GM12865 (cell line): ENCODE measurements around the gene ATN1.
A peak's percentile ranks its signal among the peaks of the same experiment; 100 is the strongest.
"Not testable (repeated sequence)": the region's sequence is repeated elsewhere in the genome, so short reads cannot be mapped to it uniquely, and the experiment has no call there.

Experiments
- DNase-seq: peaks from one replicate; pipeline ENCODE4 v3.0.0; 2010; ENCODE audit warnings: low read depth
- H3K4me3 ChIP-seq: 2 replicates; pipeline ENCODE4 v1.5.1; 2011; ENCODE audit warnings: mild to moderate bottlenecking, low read depth, low read length, control low read depth
- TF ChIP-seq, protein P1 (sequence below): IDR thresholded peaks from 2 replicates; pipeline ENCODE4 v1.5.1; 2011; ENCODE audit warnings: low read length, control low read depth, low read depth, inconsistent platforms; ENCODE audit not compliant: insufficient read depth; ENCODE audit errors: missing control alignments

ATN1 gene, protein sequence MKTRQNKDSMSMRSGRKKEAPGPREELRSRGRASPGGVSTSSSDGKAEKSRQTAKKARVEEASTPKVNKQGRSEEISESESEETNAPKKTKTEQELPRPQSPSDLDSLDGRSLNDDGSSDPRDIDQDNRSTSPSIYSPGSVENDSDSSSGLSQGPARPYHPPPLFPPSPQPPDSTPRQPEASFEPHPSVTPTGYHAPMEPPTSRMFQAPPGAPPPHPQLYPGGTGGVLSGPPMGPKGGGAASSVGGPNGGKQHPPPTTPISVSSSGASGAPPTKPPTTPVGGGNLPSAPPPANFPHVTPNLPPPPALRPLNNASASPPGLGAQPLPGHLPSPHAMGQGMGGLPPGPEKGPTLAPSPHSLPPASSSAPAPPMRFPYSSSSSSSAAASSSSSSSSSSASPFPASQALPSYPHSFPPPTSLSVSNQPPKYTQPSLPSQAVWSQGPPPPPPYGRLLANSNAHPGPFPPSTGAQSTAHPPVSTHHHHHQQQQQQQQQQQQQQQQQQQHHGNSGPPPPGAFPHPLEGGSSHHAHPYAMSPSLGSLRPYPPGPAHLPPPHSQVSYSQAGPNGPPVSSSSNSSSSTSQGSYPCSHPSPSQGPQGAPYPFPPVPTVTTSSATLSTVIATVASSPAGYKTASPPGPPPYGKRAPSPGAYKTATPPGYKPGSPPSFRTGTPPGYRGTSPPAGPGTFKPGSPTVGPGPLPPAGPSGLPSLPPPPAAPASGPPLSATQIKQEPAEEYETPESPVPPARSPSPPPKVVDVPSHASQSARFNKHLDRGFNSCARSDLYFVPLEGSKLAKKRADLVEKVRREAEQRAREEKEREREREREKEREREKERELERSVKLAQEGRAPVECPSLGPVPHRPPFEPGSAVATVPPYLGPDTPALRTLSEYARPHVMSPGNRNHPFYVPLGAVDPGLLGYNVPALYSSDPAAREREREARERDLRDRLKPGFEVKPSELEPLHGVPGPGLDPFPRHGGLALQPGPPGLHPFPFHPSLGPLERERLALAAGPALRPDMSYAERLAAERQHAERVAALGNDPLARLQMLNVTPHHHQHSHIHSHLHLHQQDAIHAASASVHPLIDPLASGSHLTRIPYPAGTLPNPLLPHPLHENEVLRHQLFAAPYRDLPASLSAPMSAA (N-terminal part only)

DNA sequence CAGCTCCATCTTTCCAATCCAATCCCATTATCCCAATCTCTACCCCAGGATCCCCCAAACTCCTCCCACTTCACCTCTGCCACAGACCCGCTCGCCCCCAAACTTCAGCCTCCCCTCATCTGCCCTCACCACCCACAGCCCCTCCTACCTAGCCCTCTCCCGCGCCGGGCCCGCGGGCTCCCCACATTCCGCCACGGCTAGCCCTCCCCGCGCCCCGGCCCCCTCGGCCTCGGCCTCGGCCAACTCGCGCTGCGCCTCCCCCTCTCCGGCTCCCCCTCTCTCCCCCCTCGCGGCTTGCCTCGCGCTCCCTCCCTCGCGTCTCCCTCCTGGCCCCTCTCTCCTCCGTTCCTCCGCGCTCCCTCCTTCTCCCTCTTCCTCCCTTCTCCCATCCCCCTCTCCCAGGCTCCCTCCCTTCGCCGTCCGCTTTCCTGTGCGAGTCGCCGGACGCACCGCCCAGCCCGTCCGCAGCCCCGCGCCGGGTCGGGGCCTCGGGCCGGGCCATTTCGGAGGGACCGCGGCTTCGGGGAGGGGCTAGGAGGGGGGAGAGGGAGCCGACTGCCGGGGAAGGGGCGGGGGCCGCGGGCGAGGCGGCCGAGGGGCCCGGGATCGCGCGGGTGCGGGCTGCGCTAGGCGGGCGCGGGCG, at the start of gene ATN1:
ATN1 (plus strand) TSS at position 581 of the 643 bp plus-strand sequence. CDS start 6,043 bp downstream, outside the sequence.
- peak within 1 kb of the TSS; percentile 75 for H3K4me3 ChIP-seq
- no peak for DNase-seq
- TF ChIP-seq, protein P1, sequence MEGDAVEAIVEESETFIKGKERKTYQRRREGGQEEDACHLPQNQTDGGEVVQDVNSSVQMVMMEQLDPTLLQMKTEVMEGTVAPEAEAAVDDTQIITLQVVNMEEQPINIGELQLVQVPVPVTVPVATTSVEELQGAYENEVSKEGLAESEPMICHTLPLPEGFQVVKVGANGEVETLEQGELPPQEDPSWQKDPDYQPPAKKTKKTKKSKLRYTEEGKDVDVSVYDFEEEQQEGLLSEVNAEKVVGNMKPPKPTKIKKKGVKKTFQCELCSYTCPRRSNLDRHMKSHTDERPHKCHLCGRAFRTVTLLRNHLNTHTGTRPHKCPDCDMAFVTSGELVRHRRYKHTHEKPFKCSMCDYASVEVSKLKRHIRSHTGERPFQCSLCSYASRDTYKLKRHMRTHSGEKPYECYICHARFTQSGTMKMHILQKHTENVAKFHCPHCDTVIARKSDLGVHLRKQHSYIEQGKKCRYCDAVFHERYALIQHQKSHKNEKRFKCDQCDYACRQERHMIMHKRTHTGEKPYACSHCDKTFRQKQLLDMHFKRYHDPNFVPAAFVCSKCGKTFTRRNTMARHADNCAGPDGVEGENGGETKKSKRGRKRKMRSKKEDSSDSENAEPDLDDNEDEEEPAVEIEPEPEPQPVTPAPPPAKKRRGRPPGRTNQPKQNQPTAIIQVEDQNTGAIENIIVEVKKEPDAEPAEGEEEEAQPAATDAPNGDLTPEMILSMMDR: no peak

DNA sequence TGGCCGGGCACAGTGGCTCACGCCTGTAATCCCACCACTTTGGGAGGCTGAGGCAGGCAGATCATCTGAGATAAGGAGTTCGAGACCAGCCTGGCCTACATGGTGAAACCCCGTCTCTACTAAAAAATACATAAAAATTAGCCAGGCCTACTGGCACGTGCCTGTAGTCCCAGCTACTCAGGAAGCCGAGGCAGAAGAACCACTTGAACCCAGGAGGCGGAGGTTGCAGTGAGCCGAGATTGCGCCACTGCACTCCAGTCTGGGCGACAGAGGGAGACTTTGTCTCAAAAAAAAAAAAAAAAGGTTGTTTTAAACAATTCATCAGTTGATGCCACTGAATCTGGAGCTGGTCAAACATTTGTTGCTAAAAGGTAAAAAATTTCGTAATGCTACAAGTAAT, 47.9 kb upstream of the ATN1 start:
- not testable (repeated sequence) for DNase-seq, H3K4me3 ChIP-seq

DNA sequence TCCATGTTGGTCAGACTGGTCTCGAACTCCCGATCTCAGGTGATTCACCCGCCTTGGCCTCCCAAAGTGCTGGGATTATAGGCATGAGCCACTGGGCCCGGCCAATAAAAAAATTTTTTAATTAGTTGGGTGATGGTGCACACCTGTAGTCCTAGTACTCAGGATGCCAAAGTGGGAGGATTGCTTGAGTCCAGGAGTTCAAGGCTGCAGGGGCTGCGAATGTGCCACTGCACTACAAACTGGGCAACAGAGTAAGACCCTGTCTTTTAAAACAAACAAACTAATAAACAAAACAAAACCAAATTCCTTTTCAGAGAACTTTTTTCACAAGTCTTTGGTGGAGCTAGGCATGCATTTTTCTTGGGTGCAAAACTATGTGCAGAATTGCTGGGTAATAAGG, 44.5 kb upstream of the ATN1 start:
- H3K4me3 ChIP-seq: no peak overlapping the region
- TF ChIP-seq, protein P1: no peak
- no peak for DNase-seq

DNA sequence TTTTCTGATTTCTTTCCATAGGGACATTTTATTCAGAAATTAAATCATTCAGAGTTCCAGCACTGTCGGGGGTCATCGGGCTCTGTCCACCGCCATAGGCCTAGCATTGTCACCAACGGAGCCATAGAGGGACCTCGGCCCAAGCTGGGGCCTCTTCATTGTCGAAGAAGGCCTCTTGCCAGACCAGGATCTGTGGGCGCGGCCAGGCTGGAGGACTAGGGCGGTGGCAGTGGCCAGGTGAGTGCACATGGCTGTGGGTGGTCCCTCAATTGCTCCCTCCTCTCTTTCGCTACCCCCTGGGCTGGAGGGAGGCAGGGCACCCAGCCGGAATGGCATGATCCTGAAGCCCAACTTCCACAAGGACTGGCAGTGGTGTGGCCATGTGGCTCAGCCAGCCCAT, 44.1 kb upstream of the ATN1 start:
- DNase-seq: no peak
- TF ChIP-seq, protein P1: no peak

DNA sequence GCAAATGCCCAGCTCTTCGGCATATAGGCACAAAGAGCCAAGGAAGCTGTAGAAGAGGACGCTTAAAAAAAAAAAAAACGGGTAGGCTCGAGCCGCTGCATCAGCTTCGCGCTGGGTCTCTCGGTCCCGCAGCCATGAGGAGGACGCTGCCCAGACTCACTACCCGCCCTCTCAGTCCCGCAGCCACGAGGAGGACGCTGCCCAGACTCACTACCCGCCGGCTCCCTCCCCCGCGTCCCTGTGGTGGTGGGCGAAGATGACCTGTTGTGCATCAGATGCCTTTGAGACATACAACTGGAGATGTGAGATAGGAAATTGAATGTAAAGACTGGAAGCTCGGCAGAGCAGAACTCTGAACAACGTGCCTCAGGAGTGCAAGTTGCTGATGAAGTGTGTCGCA, 43.2 kb upstream of the ATN1 start:
- no peak overlapping the region for H3K4me3 ChIP-seq
- TF ChIP-seq, protein P1: no peak
- DNase-seq: no peak

More for the DNA sequence above, 44.1 kb upstream of the ATN1 start:
- no peak overlapping the region for H3K4me3 ChIP-seq

DNA sequence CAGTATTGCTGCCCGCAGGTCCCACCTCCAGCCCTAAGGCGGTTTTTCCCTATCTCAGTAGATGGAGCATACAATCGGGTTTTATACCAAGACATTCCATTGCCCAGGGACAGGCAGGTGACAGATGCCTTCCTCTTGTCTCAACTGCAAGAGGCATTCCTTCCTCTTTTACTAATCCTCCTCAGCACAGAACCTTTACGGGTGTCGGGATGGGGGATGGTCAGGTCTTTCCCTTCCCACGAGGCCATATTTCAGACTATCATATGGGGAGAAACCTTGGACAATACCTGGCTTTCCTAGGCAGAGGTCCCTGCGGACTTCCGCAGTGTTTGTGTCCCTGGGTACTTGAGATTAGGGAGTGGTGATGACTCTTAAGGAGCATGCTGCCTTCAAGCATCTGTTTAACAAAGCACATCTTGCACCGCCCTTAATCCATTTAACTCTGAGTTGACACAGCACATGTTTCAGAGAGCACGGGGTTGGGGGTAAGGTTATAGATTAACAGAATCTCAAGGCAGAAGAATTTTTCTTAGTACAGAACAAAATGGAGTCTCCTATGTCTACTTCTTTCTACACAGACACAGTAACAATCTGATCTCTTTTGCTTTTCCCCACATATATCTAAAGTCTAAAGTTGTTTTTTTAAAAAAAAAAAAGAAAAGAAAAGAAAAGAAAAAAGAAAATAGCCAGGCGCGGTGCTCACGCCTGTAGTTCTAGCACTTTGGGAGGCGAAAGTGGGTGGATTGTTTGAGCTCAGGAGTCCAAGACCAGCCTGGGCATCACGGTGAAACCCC, 41.4 kb upstream of the ATN1 start:
- H3K4me3 ChIP-seq, DNase-seq: not testable (repeated sequence)

DNA sequence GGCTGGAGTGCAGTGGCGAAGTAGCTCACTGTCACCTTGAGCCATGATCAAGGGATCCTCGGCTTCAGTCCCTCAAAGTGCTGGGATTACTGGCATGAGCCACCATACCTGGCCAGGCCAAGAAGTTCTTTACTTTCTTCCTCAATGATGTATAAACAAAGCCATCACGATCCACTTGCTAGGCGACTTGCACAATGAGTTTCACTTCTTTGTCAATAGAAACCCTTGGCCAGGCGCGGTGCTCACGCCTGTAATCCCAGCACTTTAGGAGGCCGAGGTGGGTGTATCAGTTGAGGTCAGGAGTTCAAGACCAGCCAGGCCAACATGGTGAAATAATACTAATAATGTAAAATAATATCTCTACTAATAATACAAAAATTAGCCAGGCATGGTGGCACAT, 40.3 kb upstream of the ATN1 start:
- H3K4me3 ChIP-seq: no peak overlapping the region
- TF ChIP-seq, protein P1: no peak
- DNase-seq: no peak
